Right lobe of liver (tissue), 6 donors: Measurements from ENCODE around the gene KCNAB1. TPM values are rescaled to one million over a fixed set of nuclear protein-coding genes. Genes with fewer than 3 reads are reported as not detected.

Experiments used
- ATAC-seq, 4 donors: fragments of 200-7000 bp; cut with Tn5 transposase; one replicate each; pipeline ENCODE4 v1.9.1; 2020; ENCODE audit warnings: mild to moderate bottlenecking in 4 of 4, moderate library complexity in 4 of 4
- DNase-seq, 3 donors: peaks; one replicate each; pipeline ENCODE4 v3.0.0-alpha.2; 2020
- H3K27ac ChIP-seq, 3 donors: fragments of 200-600 bp; one replicate each; pipeline ENCODE4 v1.8.0; 2022
- H3K27me3 ChIP-seq, 2 donors: fragments of 200-600 bp; one replicate each; pipeline ENCODE4 v1.8.0; 2022
- H3K36me3 ChIP-seq, 4 donors: fragments of 200-600 bp; sonication (generic) in 1 of 4; one replicate each; pipeline versions ENCODE4 v1.5.1 to v1.8.0; 2017 to 2022; ENCODE audit warnings: control low read depth in 1 of 4
- H3K4me1 ChIP-seq, 4 donors: fragments of 200-600 bp; sonication (generic) in 1 of 4; one replicate each; pipeline versions ENCODE4 v1.5.1 to v1.8.0; 2017 to 2022; ENCODE audit warnings: control low read depth in 1 of 4
- H3K4me3 ChIP-seq, 3 donors: fragments of 200-600 bp; one replicate each; pipeline ENCODE4 v1.8.0; 2022
- H3K9me3 ChIP-seq, 4 donors: fragments of 200-600 bp; sonication (generic) in 1 of 4; one replicate each; pipeline versions ENCODE4 v1.5.1 to v1.8.0; 2017 to 2022; ENCODE audit warnings: control low read depth in 1 of 4
- CTCF ChIP-seq, 4 donors: fragments of 200-600 bp in 3 of 4; fragments of 450-650 bp in 1 of 4; IDR thresholded peaks; one replicate each; pipeline versions ENCODE4 v1.5.1 to v1.8.0; 2016 to 2022; ENCODE audit warnings: antibody characterized with exemption in 4 of 4, mild to moderate bottlenecking in 2 of 4
- POLR2A ChIP-seq: fragments of 450-650 bp; IDR thresholded peaks from one replicate; pipeline ENCODE4 v1.6.1; 2017; ENCODE audit warnings: antibody characterized with exemption, mild to moderate bottlenecking
- WGBS: methylation state at CpG from one replicate; pipeline ENCODE4 v1.1.6; 2018; ENCODE audit warnings: low coverage, low lambda C conversion rate; ENCODE audit not compliant: insufficient coverage; ENCODE audit errors: missing lambda C conversion rate; 5-methylcytosine and 5-hydroxymethylcytosine counted together
- intact Hi-C, 2 donors: fragments of 100-400 bp; cut with DNase I; formaldehyde crosslinking; loops; one replicate each; pipeline versions ENCODE4 v1.11.2 to v1.14.1; 2022
- total RNA-seq, 6 experiments: library from RNA; depleted of rRNA in 2 of 6; stranded (reverse); fragments of >200 nt in 2 of 6; fragmentation: NEBNext Ultra II Directional in 3 of 6; extraction: Animal tissue kit (Norgen Biotek cat#: 25700) in 3 of 6; gene quantifications; one replicate each; pipeline versions ENCODE4 v1.1.0 to v1.2.4, GENCODE V29; 2016 to 2023
- donor health status: DM: no; HTN: yes; CAD: no.
- donor health status: DM: no; HTN: no; CAD: no.
- donor health status: DM: no; HTN: no; CAD: no.
- donor health status: DM: no; HTN: yes; CAD: no.
- donor health status: DM: no; HTN: yes; CAD: no.

KCNAB1 gene
- total RNA-seq, 6 experiments from 2014 or later: 0.15 to 1.8 (median 0.64) TPM; not detected in 2

GRCh38 chr3:156126467-156126866 lies 6.1 kb downstream of the KCNAB1 start:
- no peaks in the 10 kb centered on the region for H3K27me3 ChIP-seq
- intact Hi-C loops: no loop called here
- DNase-seq (no peak), ATAC-seq (no peak)
- no peaks in the 10 kb centered on the region for H3K4me1 ChIP-seq
- TF ChIP-seq POLR2A (no peak), CTCF (IDR thresholded peaks at IDR 0.05) (no peak)
- H3K9me3 ChIP-seq: no peaks in the 10 kb centered on the region
- WGBS: 46% methylated on average over 2 of the region's 3 CpGs
- H3K36me3 ChIP-seq: no peaks in the 10 kb centered on the region
- no peak overlapping the region for H3K27ac ChIP-seq
- no peak overlapping the region for H3K4me3 ChIP-seq

DNA sequence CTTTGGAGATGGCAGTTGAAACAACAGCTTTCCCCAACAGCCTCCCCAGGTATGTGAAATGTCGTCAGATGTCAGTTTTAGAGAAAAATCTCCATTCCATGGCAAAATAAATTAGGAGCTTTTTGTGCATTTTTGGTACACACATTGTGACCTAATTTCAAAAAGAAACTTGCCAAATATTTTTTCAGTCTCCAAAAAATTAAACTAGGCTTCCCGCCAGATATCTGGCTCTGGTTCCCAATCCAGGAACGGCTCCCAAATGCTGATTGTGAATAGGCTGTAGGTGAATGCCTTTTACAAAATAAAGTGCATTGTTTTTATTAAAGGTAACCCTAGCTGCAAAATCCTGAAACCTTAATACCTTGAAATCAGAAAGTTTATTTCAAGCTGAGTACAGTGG lies 10.9 kb downstream of the KCNAB1 start:
- WGBS: 51% methylated on average over 3 of the region's 3 CpGs
- Histone ChIP-seq H3K4me1 (no peaks in the 10 kb centered on the region), H3K4me3 (no peak overlapping the region), H3K9me3 (no peaks in the 10 kb centered on the region), H3K27ac (no peak overlapping the region), H3K27me3 (no peaks in the 10 kb centered on the region), H3K36me3 (no peaks in the 10 kb centered on the region)
- DNase-seq: no peak
- no peak for ATAC-seq
- intact Hi-C loops: no loop called here
- TF ChIP-seq POLR2A (no peak), CTCF (IDR thresholded peaks at IDR 0.05) (no peak)

GRCh38 chr3:156131799-156132198 lies 11.4 kb downstream of the KCNAB1 start:
- no peaks in the 10 kb centered on the region for H3K9me3 ChIP-seq
- no peak overlapping the region for H3K4me3 ChIP-seq
- H3K27me3 ChIP-seq: no peaks in the 10 kb centered on the region
- intact Hi-C loops: no loop called here
- H3K36me3 ChIP-seq: no peaks in the 10 kb centered on the region
- DNase-seq (no peak), ATAC-seq (no peak)
- no peak for TF ChIP-seq POLR2A
- TF ChIP-seq CTCF (IDR thresholded peaks at IDR 0.05): no peak
- H3K4me1 ChIP-seq: no peaks in the 10 kb centered on the region
- no peak overlapping the region for H3K27ac ChIP-seq

GRCh38 chr3:156132313-156132712 lies 11.9 kb downstream of the KCNAB1 start:
- Histone ChIP-seq H3K9me3 (no peaks in the 10 kb centered on the region), H3K4me1 (no peaks in the 10 kb centered on the region), H3K36me3 (no peaks in the 10 kb centered on the region), H3K27ac (no peak overlapping the region), H3K4me3 (no peak overlapping the region), H3K27me3 (no peaks in the 10 kb centered on the region)
- ATAC-seq (no peak), DNase-seq (no peak)
- 50% methylated on average over 1 of the region's 1 CpG for WGBS
- intact Hi-C loops: no loop called here
- TF ChIP-seq CTCF (IDR thresholded peaks at IDR 0.05): no peak
- TF ChIP-seq POLR2A: no peak

- no peak for TF ChIP-seq CTCF (IDR thresholded peaks at IDR 0.05)
- no peak for TF ChIP-seq POLR2A
- no peak overlapping the region for H3K4me3 ChIP-seq
- ATAC-seq (no peak), DNase-seq (no peak)
- no peaks in the 10 kb centered on the region for H3K4me1 ChIP-seq
- no peak overlapping the region for H3K27ac ChIP-seq
- no peaks in the 10 kb centered on the region for H3K9me3 ChIP-seq
- 33% methylated on average over 1 of the region's 1 CpG for whole genome bisulfite sequencing
- H3K27me3 ChIP-seq: no peaks in the 10 kb centered on the region
- intact Hi-C loops: no loop called here
- H3K36me3 ChIP-seq: no peaks in the 10 kb centered on the region
Observed at GRCh38 chr3:156133076-156133475, 12.7 kb downstream of the KCNAB1 start.
